ENCODE results near the gene KRTAP4-11.
"Not testable (repeated sequence)": the region's sequence is repeated elsewhere in the genome, so short reads cannot be mapped to it uniquely, and the experiment has no call there.

KRTAP4-11 gene

GRCh38 chr17:41088760-41089352 is 29.3 kb downstream of the KRTAP4-11 start:
- in situ Hi-C loops (cut with MboI; ENCODE audit: low sequenced_read_pairs): not testable (repeated sequence)

DNA sequence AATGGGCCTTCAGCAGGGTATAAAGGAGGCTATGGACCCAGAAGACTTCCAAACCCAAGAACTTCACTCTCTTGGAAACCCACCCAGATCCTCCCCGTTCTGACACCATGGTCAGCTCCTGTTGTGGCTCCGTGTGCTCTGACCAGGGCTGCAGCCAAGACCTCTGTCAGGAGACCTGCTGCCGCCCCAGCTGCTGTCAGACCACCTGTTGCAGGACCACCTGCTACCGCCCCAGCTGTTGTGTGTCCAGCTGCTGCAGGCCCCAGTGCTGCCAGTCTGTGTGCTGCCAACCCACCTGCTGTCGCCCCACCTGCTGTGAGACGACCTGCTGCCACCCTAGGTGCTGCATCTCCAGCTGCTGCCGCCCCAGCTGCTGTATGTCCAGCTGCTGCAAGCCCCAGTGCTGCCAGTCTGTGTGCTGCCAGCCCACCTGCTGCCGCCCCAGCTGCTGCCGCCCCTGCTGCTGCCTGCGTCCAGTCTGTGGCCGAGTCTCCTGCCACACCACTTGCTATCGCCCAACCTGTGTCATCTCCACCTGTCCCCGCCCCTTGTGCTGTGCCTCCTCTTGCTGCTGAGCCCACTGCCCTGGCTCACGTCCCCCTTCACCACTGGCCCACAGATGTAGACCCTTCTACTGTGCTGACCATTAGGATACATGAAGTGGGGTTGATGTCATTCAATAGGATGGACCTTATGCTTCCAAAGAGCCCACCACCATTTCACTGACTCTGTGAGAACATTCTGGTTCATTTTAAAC is 33.9 kb downstream of the KRTAP4-11 start, which contains the start of gene KRTAP4-7:
Gene KRTAP4-7, plus strand, starts transcription at position 51 of the 757 bp plus-strand sequence. Its CDS starts 57 bp downstream, at position 108.
- in situ Hi-C loops (cut with MboI; ENCODE audit: low sequenced_read_pairs): not testable (repeated sequence)

DNA sequence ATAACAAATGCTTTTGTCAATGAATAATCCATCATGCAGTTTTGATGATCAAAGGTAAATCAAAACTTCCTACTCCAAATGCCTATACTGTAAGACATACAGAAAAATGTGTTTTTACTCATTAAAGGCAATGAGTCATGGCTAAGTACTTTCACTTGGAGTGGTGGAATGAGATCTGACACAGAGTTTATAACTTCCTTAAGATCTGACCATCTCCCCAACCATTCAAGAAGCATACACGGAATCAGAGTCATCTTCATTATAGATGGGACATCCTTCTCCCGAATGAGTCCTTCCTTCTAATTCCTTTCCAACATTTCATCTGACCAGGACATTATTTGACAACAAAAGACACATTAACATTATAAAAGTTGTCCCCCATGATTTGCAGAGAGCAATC is 34.7 kb downstream of the KRTAP4-11 start:
- in situ Hi-C loops (cut with MboI; ENCODE audit: low sequenced_read_pairs): not testable (repeated sequence)

GRCh38 chr17:41082626-41083025 is 35.5 kb downstream of the KRTAP4-11 start:
- in situ Hi-C loops (cut with MboI; ENCODE audit: low sequenced_read_pairs): no loop called here

GRCh38 chr17:41076788-41077187 is 41.4 kb downstream of the KRTAP4-11 start:
- in situ Hi-C loops (cut with MboI; ENCODE audit: low sequenced_read_pairs): no loop called here

DNA sequence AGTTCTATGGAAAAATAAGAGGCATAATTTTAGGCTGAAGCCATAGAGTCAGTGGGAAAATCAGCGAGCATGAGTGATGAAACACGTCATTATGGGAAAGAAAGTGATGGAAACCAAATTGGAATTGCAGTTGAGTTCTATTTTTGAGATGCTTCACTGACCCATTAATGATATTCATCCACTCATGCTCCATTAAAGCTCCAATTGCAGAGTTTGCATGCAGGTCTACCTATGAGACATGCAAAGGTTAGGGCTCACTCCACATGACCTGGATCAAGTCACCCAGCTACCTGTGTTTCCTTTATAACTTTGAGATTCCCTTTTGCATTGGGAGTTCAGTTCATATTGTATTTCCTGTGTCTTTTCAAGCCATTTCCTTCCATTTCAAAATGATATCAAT is 44.5 kb downstream of the KRTAP4-11 start:
- in situ Hi-C loops (cut with MboI; ENCODE audit: low sequenced_read_pairs): no loop called here

DNA sequence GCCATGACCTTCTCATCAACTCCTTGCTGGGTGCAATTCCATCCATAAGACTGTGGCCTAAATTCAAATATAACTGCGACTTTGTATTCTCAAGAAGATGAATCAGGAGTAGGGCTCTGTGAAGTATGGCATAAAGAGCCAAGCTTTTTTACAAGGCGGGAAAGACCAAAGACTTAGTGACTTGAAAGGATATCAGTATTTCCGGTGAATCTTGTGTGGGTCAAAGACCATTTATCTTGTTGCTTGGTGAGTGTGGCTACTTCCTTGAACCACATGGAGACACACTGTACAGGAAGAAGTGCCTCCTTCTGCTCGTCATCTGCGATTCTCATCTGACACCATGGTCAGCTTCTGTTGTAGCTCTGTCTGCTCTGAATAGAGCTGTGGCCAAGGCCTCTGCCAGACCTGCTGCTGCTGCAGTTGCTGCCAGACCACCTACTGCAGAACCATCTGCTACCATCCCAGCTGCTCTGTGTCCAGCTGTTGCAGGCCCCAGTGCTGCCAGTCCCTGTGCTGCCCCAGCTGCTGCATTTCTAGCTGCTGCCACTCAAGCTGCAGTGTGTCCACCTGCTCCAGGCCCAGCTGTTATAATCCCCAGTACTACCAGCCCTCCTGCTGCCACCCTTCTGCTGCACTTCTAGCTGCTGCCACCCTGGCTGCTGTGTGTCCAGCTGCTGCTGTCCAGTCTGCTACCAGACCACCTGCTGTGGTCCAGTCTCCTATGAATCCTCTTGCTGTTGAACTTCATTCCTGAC is 46.4 kb downstream of the KRTAP4-11 start:
- in situ Hi-C loops (cut with MboI; ENCODE audit: low sequenced_read_pairs): no loop called here

DNA sequence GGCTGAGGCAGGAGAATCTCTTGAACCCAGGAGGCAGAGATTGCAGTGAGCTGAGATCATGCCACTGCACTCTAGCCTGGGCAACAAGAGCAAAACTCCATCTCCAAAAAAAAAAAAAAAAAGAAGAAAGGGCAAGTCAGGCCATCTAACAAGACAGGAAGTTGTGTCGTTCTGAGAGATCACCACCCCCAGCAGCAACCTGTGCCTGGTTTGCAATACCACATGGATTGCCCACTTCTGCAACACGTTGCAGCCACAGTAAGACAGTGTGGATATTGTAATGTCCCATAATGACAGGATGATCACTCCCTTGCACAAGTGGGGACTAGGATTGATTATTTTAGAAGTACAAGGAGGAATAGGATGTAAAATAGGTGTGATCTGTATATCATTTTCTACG is 49.1 kb downstream of the KRTAP4-11 start:
- in situ Hi-C loops (cut with MboI; ENCODE audit: low sequenced_read_pairs): no loop called here

GRCh38 chr17:41067281-41067680 is 50.9 kb downstream of the KRTAP4-11 start:
- in situ Hi-C loops (cut with MboI; ENCODE audit: low sequenced_read_pairs): no loop called here
